SU-DHL-6 (cell line): ENCODE results near the gene LGALS14.
"Not testable (repeated sequence)": the region's sequence is repeated elsewhere in the genome, so short reads cannot be mapped to it uniquely, and the experiment has no call there.

Experiments
- EZH2phosphoT487 ChIP-seq: fragments of 200-600 bp; sonication (generic), shearing (Covaris generic); conservative IDR thresholded peaks from 2 replicates; pipeline ENCODE4 v1.6.1; 2018; ENCODE audit warnings: mild to moderate bottlenecking, antibody characterized with exemption, low read length, moderate library complexity, mixed read lengths
- TF ChIP-seq, protein P1 (sequence below): fragments of 200-600 bp; sonication (generic); IDR thresholded peaks from one replicate; pipeline ENCODE4 v1.5.1; 2017; ENCODE audit warnings: antibody characterized with exemption, mild to moderate bottlenecking, low read length, moderate library complexity; ENCODE audit not compliant: insufficient read depth, poor library complexity, severe bottlenecking

DNA sequence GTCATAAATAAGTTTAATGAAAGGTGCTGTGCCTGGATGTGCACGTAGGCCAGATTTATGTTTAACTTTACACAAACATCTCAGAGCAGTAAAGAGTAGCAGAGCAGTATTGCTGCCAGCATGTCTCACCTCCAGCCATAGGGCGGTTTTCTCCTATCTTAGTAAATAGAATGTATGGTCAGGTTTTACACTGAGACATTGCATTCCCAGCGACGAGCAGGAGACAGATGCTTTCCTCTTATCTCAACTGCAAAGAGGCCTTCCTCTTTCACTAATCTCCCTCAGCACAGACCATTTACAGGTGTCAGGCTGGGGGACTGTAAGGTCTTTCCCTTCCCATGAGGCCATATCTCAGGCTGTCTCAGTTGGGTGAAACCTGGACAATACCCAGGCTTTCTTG, 15.6 kb upstream of the LGALS14 start:
- TF ChIP-seq, protein P1, sequence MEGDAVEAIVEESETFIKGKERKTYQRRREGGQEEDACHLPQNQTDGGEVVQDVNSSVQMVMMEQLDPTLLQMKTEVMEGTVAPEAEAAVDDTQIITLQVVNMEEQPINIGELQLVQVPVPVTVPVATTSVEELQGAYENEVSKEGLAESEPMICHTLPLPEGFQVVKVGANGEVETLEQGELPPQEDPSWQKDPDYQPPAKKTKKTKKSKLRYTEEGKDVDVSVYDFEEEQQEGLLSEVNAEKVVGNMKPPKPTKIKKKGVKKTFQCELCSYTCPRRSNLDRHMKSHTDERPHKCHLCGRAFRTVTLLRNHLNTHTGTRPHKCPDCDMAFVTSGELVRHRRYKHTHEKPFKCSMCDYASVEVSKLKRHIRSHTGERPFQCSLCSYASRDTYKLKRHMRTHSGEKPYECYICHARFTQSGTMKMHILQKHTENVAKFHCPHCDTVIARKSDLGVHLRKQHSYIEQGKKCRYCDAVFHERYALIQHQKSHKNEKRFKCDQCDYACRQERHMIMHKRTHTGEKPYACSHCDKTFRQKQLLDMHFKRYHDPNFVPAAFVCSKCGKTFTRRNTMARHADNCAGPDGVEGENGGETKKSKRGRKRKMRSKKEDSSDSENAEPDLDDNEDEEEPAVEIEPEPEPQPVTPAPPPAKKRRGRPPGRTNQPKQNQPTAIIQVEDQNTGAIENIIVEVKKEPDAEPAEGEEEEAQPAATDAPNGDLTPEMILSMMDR = not testable (repeated sequence)
- TF ChIP-seq EZH2phosphoT487 = not testable (repeated sequence)
